Adrenal gland (tissue), 5 donors: Measurements from ENCODE around the gene NAV2.

Experiments used
- CTCF ChIP-seq, 6 experiments: fragments of 450-650 bp in 4 of 6; fragments of 200-600 bp in 2 of 6; sonication (generic) in 1 of 6; IDR thresholded peaks; 1 replicate in 5 of 6; 2 replicates in 1 of 6; pipeline versions ENCODE4 v1.5.1 to v1.8.0; 2016 to 2021; ENCODE audit warnings: antibody characterized with exemption in 6 of 6, mild to moderate bottlenecking in 2 of 6, moderate library complexity in 1 of 6
- POLR2A ChIP-seq, 2 donors: fragments of 450-650 bp; IDR thresholded peaks; one replicate each; pipeline ENCODE4 v1.6.1; 2017; ENCODE audit warnings: antibody characterized with exemption in 2 of 2, mild to moderate bottlenecking in 2 of 2, moderate library complexity in 1 of 2
- donor health status: DM: no; HTN: no; CAD: no.

GRCh38 chr11:19698493-19699292, 13.9 kb upstream of the NAV2 start:
- TF ChIP-seq CTCF (IDR thresholded peaks at IDR 0.05) (no peak), POLR2A (IDR thresholded peaks at IDR 0.05) (no peak)
